Peyer's patch (tissue), 4 donors: ENCODE data around the gene LMO1. TPM values are rescaled to one million over a fixed set of nuclear protein-coding genes. Genes with fewer than 3 reads are reported as not detected.
A peak's percentile ranks its signal among the peaks of the same experiment; 100 is the strongest.

Source experiments
- DNase-seq, 3 donors: peaks; one replicate each; pipeline ENCODE4 v3.0.0-alpha.2; 2017 to 2019
- H3K27ac ChIP-seq, 4 donors: fragments of 200-600 bp; sonication (generic); one replicate each; pipeline ENCODE4 v1.5.1; 2016 to 2019
- H3K27me3 ChIP-seq, 2 donors: fragments of 200-600 bp; sonication (generic); one replicate each; pipeline ENCODE4 v1.5.1; 2019
- H3K36me3 ChIP-seq, 3 donors: fragments of 200-600 bp; sonication (generic); one replicate each; pipeline ENCODE4 v1.5.1; 2016 to 2019
- H3K4me1 ChIP-seq, 4 donors: fragments of 200-600 bp; sonication (generic); one replicate each; pipeline ENCODE4 v1.5.1; 2016 to 2019
- H3K4me3 ChIP-seq, 4 donors: fragments of 200-600 bp; sonication (generic); 1 replicate in 3 of 4; 2 replicates in 1 of 4; pipeline ENCODE4 v1.5.1; 2016 to 2019; ENCODE audit warnings: mild to moderate bottlenecking in 1 of 4
- H3K9me3 ChIP-seq, 4 donors: fragments of 200-600 bp; sonication (generic); one replicate each; pipeline ENCODE4 v1.5.1; 2016 to 2019; ENCODE audit warnings: mild to moderate bottlenecking in 1 of 4
- POLR2A ChIP-seq, 2 donors: fragments of 450-650 bp; IDR thresholded peaks; one replicate each; pipeline ENCODE4 v1.5.1; 2017; ENCODE audit warnings: antibody characterized with exemption in 2 of 2, mild to moderate bottlenecking in 2 of 2, moderate library complexity in 2 of 2
- total RNA-seq, 4 donors: library from RNA; depleted of rRNA; stranded (reverse); fragments of >200 nt; gene quantifications; one replicate each; pipeline ENCODE4 v1.1.0, GENCODE V29; 2016
- TF ChIP-seq, protein P1 (sequence below), 6 experiments: fragments of 450-650 bp in 4 of 6; fragments of 200-600 bp in 2 of 6; sonication (generic) in 1 of 6; IDR thresholded peaks; one replicate each; pipeline ENCODE4 v1.5.1; 2017 to 2019; ENCODE audit warnings: antibody characterized with exemption in 6 of 6, mild to moderate bottlenecking in 3 of 6, moderate library complexity in 1 of 6

The LMO1 gene
- total RNA-seq, 4 donors from 2014 or later: not detected

DNA sequence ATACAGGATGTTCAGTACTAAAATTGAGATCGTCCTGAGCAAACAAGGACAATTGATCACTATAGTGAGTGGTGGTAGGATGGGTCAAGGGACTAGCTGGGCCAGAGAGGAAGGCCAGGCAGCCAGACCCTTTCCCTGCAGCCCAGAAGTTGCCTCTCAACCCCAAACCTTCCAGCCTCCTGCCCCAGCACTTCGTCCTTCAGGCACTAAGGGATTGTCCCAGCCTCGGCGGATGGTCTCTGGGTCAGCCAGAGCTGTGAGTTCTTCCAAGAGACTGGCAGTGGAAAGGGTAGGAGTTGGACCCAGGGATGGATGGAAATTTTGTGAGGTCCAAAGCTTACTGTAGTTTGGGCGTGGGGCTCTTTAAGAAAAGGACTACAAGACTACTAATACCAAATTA lies 3.6 kb upstream of the LMO1 start:
- no peak overlapping the region for H3K27ac ChIP-seq
- H3K36me3 ChIP-seq: no peaks in the 10 kb centered on the region
- no peak for TF ChIP-seq POLR2A (IDR thresholded peaks at IDR 0.05)
- TF ChIP-seq, protein P1, sequence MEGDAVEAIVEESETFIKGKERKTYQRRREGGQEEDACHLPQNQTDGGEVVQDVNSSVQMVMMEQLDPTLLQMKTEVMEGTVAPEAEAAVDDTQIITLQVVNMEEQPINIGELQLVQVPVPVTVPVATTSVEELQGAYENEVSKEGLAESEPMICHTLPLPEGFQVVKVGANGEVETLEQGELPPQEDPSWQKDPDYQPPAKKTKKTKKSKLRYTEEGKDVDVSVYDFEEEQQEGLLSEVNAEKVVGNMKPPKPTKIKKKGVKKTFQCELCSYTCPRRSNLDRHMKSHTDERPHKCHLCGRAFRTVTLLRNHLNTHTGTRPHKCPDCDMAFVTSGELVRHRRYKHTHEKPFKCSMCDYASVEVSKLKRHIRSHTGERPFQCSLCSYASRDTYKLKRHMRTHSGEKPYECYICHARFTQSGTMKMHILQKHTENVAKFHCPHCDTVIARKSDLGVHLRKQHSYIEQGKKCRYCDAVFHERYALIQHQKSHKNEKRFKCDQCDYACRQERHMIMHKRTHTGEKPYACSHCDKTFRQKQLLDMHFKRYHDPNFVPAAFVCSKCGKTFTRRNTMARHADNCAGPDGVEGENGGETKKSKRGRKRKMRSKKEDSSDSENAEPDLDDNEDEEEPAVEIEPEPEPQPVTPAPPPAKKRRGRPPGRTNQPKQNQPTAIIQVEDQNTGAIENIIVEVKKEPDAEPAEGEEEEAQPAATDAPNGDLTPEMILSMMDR (IDR thresholded peaks at IDR 0.05): no peak
- H3K9me3 ChIP-seq: no peaks in the 10 kb centered on the region
- DNase-seq: peak in 2 of 3 donors; percentile 18 to 22
- H3K27me3 ChIP-seq: peaks cover 0 to 43% of the 10 kb centered on the region in 2 donors
- H3K4me1 ChIP-seq: peaks cover 0 to 31% (median 7%) of the 10 kb centered on the region in 4 donors
- no peak overlapping the region for H3K4me3 ChIP-seq

DNA sequence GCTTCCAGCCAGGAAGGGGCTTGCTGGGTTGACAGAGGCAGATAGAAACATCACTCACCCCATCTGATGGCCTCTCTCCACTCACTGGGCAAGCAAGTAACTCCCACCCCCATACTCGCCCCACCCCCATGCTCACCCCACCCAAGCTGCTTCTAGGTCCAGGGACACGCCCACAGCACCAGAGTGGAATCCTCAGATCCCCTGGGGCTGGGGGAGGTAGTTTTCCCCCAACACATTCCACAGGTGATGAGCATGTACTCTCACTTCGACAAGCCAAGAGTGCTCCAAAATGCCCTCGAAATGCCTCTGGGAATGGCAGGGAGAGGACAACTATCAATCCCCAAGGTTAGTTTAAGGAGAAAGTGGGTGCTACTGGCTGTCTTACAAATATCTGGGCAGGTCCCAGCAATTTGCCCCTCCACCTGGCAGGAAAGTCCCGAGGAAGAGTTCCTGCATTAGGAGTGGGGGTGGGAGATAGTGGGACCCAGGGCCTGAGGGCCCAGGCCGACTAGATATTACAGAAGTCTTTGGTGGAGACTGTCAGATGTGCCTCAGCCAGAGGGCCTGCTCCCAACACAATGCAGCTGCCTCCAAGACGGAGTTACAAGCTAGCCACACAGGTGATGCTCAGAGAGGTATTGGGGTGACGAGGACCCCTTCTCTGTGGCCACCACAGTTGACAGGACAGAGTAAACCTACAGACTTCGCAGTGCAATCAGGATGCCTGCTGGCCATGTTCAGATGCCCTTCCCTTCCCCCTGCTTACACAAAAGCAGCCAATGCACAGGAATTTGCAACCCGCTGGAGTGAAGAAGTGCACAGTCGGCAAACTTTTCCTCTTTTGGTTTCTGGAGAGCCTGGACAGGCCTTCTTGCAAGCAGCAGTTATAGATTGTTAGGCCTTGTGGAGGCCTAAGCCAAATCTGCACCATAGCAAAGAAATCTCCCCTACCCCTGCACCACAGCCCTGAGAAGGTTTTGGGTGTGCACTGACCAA lies 2.9 kb upstream of the LMO1 start:
- H3K4me1 ChIP-seq: peaks cover 0 to 32% (median 8%) of the 10 kb centered on the region in 4 donors
- H3K27me3 ChIP-seq: peaks cover 0 to 44% of the 10 kb centered on the region in 2 donors
- TF ChIP-seq, protein P1 (IDR thresholded peaks at IDR 0.05): no peak
- no peak for TF ChIP-seq POLR2A (IDR thresholded peaks at IDR 0.05)
- DNase-seq: peak in 2 of 3 donors; percentile 32 to 33
- no peak overlapping the region for H3K27ac ChIP-seq
- no peaks in the 10 kb centered on the region for H3K36me3 ChIP-seq
- no peaks in the 10 kb centered on the region for H3K9me3 ChIP-seq
- no peak overlapping the region for H3K4me3 ChIP-seq

DNA sequence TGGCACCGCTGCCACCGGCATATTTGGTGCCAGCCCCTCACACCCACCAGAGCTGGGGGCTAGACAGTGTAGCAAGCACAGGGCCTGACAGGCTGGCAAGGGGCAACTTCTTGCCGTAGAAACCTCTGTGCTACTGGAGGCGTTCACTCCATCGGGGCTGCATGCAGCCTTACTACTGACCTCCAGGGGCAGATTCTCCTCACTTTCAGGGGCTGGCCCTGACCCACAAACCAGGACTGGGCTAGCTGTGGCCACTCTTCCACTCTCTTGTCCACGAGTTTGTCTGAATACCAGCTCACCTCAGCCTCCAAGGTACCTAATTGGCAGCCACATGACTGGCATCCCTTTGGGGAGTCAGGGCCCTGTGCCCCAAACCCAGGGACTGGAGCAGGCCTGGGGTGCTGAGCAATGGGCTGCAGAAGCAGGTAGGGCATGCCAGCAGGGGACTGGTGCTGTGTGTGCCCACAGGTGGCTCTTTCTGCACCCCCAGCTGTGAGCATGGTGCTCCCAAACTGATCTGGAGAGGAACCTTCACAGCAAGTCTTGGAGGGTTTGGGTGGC lies 2.1 kb upstream of the LMO1 start:
- Histone ChIP-seq H3K4me1 (peaks cover 0 to 32% (median 8%) of the 10 kb centered on the region in 4 donors), H3K9me3 (no peaks in the 10 kb centered on the region), H3K27me3 (peaks cover 0 to 44% of the 10 kb centered on the region in 2 donors), H3K4me3 (no peak overlapping the region), H3K27ac (no peak overlapping the region), H3K36me3 (no peaks in the 10 kb centered on the region)
- DNase-seq: peak in 2 of 3 donors; percentile 31 to 39
- TF ChIP-seq, protein P1 (IDR thresholded peaks at IDR 0.05): no peak
- TF ChIP-seq POLR2A (IDR thresholded peaks at IDR 0.05): no peak

DNA sequence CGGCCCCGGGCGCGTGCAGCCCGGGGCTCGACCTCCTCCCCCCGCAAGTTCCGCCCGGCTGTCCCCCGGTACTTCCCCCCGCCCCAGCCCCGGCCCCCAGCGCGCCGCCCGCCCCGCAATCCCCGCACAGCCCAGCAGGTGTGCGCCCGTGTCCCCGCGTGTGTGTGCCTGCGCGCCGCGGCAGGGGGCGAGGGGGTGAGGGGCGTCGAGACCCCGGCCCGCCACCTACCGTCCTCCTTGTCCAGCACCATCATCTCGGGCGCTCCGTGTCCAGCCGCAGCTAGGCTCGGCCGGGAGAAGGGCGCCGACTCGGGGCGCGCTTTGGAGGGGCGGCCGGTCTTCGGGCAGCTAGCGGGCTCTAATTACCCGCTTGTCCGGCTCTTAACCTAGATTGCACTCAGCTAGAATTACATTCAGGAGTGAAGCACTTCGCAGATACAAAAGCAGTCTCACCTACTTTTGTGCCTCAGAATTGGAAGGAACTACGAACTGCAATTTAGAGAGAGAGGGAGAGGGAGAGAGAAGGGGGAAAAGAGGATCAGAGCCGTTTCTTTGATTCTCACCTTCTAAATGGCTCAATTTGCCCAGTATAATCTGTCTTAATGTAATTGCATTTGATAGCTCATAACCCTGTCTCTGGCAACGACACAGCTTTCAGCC lies 439 bp downstream of the LMO1 start:
- Histone ChIP-seq H3K27me3 (peaks cover 0 to 28% of the 10 kb centered on the region in 2 donors), H3K36me3 (no peaks in the 10 kb centered on the region), H3K9me3 (no peaks in the 10 kb centered on the region), H3K4me3 (peak overlapping the region; percentile 17 to 55 (median 50)), H3K27ac (no peak overlapping the region), H3K4me1 (peaks cover 0 to 26% (median 5%) of the 10 kb centered on the region in 4 donors)
- TF ChIP-seq, protein P1 (IDR thresholded peaks at IDR 0.05): no peak
- TF ChIP-seq POLR2A (IDR thresholded peaks at IDR 0.05): no peak
- DNase-seq: peak in 2 of 3 donors; percentile 30 to 43

DNA sequence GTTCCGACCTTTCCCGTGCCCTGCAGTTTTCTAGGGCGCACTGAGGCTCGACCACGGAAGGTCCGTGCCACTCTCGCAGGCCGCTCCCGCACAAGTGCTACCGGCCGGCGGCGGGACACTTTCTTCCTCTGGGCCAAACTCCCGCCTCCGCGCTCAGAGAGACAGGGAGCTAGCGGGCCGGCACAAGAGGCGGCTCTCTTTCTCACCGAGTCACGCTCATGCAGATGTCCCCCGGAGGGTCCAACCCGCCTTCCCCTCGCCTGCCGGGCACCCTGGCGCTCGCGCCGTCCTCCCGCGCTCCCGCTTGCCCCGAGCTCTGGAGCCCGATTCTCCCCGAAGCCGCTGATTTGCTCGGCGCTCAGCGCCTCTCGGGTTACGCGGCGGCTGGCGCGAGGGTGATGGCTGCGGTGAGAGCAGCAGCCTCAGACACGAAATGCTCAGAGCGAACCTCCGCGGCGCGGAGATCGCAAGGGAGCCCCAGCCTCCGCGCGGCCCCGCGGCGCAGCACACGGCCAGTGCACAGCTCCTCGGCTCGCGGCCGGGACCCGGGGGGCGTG lies 1.0 kb downstream of the LMO1 start:
- Histone ChIP-seq H3K27ac (no peak overlapping the region), H3K4me1 (peaks cover 0 to 20% (median 2%) of the 10 kb centered on the region in 4 donors), H3K9me3 (no peaks in the 10 kb centered on the region), H3K36me3 (no peaks in the 10 kb centered on the region), H3K27me3 (peaks cover 0 to 22% of the 10 kb centered on the region in 2 donors), H3K4me3 (peak overlapping the region; percentile 17 to 55 (median 50))
- DNase-seq: peak in 2 of 3 donors; percentile 47 to 55
- TF ChIP-seq POLR2A (IDR thresholded peaks at IDR 0.05): no peak
- TF ChIP-seq, protein P1 (IDR thresholded peaks at IDR 0.05): no peak
